ENCODE results near the gene TCEAL5.
"Not testable (repeated sequence)": the region's sequence is repeated elsewhere in the genome, so short reads cannot be mapped to it uniquely, and the experiment has no call there.

TCEAL5 gene

DNA sequence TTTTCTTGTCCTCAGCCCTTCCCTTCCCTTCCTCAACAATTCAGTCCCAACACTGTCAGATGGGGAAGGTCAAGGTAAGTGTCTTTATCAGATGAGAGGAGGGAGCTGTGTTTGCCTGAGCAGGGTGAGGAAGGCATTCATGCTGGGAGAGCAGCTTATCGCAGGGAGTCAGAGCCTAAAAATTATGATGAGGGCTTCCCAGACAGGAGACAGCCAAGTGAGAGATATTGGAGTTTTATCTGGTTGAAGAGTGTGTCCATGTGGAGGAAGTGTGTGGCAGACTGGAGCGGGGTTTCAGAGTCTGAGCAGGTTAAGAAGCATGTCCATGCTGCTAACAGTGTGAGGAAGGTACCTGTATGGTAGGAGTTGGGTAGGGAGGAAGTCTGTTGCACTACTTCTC is 43.3 kb downstream of the TCEAL5 start:
- no peak for DNase-seq

- DNase-seq, result not testable (repeated sequence)
Measured at GRCh38 chrX:103225918-103226317, 50.6 kb downstream of the TCEAL5 start.
